Endothelial cell of hepatic sinusoid (primary cell): ENCODE measurements around the gene NCAPH2.
"Not testable (repeated sequence)": the region's sequence is repeated elsewhere in the genome, so short reads cannot be mapped to it uniquely, and the experiment has no call there.

Experiments used
- in situ Hi-C: cut with HindIII; loops from 2 replicates; pipeline ENCODE4 v1.10.0; 2017; ENCODE audit warnings: low sequenced_read_pairs

The NCAPH2 gene

DNA sequence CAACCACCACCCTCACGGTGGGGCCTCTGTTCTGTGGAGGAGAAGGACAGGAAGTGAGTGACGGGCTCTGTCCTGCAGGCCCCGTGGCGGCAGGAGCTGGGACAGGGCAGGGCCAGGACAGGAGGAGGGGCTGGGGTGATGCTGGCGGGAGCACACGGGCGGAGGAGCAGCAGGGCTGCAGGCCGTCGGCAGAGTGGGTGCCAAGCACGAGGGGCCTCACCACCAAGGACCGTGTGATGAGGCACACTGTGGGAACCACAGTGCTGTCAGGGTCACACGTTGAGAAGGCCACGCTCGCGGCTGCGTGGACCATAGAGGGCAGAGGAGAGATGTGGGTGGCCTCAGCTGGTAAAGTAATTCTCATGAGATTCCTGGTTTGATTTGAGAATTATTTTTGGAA, 8.9 kb downstream of the NCAPH2 start:
- in situ Hi-C loops: no loop called here

DNA sequence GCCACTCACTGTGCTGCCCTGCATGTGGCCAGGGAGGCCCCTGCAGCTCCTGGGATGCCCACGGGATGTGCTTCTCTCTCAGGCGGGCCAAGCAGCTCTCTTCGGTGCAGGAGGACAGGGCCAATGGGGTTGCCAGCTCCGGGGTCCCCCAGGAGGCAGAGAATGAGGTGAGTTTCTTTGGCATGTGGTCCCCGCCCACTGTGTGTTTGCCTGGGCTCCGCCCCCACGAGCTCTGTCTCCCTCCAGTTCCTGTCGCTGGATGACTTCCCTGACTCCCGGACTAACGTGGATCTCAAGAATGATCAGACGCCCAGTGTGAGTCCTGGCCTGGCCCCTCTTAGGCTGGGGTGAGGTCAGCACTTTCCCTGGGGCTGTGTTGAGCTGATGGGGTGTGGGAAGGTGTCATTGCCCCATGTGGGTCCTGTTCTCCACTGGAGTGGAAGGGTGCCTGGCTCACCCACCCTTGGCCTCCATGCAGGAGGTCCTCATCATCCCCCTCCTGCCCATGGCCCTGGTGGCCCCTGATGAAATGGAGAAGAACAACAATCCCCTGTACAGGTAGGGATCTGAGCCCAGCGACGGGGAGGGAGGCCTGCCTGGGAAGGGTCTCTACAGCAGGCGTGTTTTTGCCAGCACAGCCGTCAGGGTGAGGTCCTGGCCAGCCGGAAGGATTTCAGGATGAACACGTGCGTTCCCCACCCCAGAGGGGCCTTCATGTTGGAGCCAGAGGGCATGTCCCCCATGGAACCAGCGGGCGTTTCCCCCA, 9.7 kb downstream of the NCAPH2 start:
- in situ Hi-C loops: no loop called here

DNA sequence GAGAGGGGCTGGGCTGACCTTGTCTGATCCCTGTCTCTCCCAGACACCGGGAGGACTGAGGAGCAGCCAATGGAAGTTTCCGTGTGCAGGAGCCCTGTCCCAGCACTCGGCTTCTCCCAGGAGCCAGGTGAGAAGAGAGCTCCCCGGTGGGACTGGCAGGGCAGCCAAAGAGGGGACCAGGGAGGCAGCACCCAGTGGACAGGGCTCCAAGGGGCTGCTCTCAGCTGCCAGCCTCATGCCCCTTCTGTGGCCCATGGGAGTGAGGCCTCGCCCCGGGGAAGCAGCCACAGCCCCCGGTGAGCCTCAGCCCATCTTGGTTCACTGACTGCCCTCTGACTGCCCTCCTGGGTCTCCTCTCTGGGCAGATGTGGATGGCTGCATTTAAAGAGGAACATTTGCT, 10.6 kb downstream of the NCAPH2 start:
- in situ Hi-C loops: no loop called here

GRCh38 chr22:50519151-50519550, 11.1 kb downstream of the NCAPH2 start:
- in situ Hi-C loops: no loop called here

- in situ Hi-C loops: not testable (repeated sequence)
Measured at GRCh38 chr22:50520184-50520583, 12.2 kb downstream of the NCAPH2 start.

- in situ Hi-C loops: no loop called here
Measured at GRCh38 chr22:50520826-50521453, 12.9 kb downstream of the NCAPH2 start.

DNA sequence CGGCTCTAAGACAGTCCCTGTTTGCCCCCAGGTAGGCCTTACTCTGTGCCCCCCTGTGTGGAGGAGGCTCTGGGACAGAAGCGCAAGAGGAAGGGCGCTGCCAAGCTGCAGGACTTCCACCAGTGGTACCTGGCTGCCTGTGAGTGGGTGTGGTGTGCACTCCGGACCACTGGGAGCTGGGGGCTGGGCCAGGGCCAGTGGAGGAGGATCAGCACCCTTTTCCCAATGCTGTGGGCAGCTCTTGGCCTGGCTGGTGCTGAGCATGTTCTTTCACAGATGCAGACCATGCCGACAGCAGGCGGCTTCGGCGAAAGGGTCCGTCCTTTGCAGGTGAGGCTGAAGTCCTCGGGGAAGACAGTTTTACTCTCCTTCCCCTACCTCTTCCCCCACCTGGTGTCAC, 13.7 kb downstream of the NCAPH2 start:
- in situ Hi-C loops: no loop called here

DNA sequence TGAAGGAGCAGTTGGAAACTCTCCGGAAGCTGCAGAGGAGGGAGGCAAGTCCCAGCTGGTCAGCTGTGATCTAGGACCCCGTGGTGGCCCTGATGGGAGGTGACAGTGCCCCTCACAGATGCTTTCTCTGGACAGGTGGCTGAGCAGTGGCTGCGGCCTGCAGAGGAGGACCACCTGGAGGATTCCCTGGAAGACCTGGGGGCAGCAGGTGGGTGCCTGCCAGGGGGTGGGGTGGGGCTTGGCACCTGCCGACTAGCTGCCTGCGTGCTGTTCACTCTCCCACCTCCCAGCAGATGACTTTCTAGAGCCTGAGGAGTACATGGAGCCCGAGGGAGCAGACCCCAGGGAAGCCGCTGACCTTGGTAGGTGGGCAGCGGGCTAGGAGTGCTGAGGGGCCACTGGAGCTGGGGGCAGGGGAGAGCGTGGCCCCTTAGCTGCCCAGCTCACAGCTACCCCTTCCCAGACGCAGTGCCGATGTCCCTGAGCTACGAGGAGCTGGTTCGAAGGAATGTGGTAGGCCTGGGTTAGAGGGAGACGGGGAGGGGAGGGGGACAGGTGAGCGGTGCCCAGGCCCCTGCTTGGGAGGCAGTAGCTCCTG, 14.3 kb downstream of the NCAPH2 start:
- in situ Hi-C loops: no loop called here

GRCh38 chr22:50522806-50523438, 14.9 kb downstream of the NCAPH2 start:
- in situ Hi-C loops: no loop called here

- in situ Hi-C loops: no loop called here
Measured at GRCh38 chr22:50523458-50523805, 15.4 kb downstream of the NCAPH2 start.

- in situ Hi-C loops: no loop called here
Measured at GRCh38 chr22:50523806-50524675, 16.0 kb downstream of the NCAPH2 start.

DNA sequence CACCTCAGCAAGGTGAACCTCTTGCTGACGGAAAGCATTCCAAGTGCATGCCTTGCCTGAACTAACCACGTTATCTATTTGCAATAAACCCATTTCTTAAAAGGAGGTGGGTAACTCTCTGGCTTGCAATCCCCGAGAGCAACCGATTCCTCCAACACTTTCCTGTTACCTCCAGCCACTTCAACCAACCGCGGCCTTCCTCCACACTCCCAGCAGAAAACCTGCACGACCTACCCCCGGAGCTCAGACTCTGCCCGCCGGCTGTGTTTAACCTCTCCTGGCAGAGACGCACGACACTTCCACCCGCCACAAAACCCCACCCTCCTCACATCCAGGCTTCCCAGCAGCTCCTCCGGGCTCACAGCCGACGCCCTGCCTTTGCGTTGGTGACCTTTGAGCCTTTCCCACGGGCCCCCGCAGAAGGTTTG, 16.7 kb downstream of the NCAPH2 start:
- in situ Hi-C loops: no loop called here

GRCh38 chr22:50525104-50525857, 17.3 kb downstream of the NCAPH2 start, which contains the start of gene SCO2:
Gene SCO2, minus strand, starts transcription at chr22:50525598. Its CDS starts 1,187 bp downstream, at chr22:50524411.
- in situ Hi-C loops: no loop called here

- in situ Hi-C loops: no loop called here
Measured at GRCh38 chr22:50525858-50526107, 17.8 kb downstream of the NCAPH2 start.

DNA sequence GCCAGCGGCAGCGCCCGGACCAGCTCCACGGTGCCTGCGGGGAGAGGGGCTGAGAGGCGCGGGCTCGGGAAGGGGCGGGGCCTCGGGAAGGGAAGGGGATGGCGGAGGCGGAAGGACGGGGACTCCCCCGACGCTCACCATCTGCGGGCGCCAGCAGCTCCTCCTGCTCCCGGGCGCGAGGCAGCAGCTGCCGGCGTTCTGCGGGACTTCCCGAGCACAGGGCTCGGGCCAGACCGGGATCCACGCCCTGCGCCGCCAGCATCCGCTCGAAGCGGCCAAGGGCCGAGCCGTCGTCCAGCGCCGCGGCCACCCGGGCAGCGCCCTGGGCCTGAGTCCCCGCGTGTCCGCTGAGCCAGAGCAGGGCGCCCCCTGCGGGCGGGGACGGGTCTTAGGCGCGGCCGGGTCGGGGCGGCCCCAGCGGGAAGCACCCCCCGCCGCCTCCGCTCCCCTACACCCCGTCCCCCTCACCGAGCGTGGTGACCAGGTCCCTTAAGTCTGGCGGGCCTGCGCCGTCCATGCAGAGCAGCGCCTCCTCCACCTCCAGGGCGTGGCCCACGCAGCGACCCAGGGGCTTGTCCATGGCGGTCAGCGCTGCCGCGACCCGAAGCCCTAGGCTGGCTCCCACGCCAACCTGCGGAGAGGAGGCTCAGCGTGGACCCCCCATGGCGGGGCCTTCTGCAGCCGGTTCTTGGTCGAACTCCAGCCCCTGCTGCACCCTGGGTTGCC, 18.2 kb downstream of the NCAPH2 start:
- in situ Hi-C loops: no loop called here

- in situ Hi-C loops: no loop called here
Measured at GRCh38 chr22:50526834-50527801, 19.1 kb downstream of the NCAPH2 start.

GRCh38 chr22:50527921-50528681, 20.1 kb downstream of the NCAPH2 start:
- in situ Hi-C loops: no loop called here
